GM21423 (cell line): ENCODE results near the gene OR51Q1.

Experiments
- ATAC-seq: cut with Tn5 transposase; IDR thresholded peaks from one replicate; pipeline ENCODE4 v1.9.1; 2021; ENCODE audit warnings: mild to moderate bottlenecking, moderate library complexity; ENCODE audit not compliant: unreplicated experiment

Gene OR51Q1

GRCh38 chr11:5421811-5422210, at the start of gene OR51Q1:
TSS of gene OR51Q1 (plus strand) at chr11:5422111. CDS start at chr11:5422201, 90 bp downstream.
- no peak for ATAC-seq

- peak; percentile 85 for ATAC-seq
Measured at GRCh38 chr11:5380740-5381342, 41.1 kb upstream of the OR51Q1 start.

- no peak for ATAC-seq
Measured at GRCh38 chr11:5383576-5383975, 38.3 kb upstream of the OR51Q1 start, which contains the start of gene OR51M1. TSS of gene OR51M1 (plus strand) at chr11:5383812. CDS start at chr11:5389399, 5,587 bp downstream.

- ATAC-seq, result no peak
Measured at GRCh38 chr11:5384335-5384734, 37.6 kb upstream of the OR51Q1 start.

- ATAC-seq, result no peak
Measured at GRCh38 chr11:5390210-5390609, 31.7 kb upstream of the OR51Q1 start.

- no peak for ATAC-seq
Measured at GRCh38 chr11:5394091-5394490, 27.8 kb upstream of the OR51Q1 start.

- ATAC-seq, result no peak
Measured at GRCh38 chr11:5398936-5399335, 23.0 kb upstream of the OR51Q1 start.

GRCh38 chr11:5405173-5405572, 16.7 kb upstream of the OR51Q1 start:
- ATAC-seq, result no peak

GRCh38 chr11:5420993-5421392, 918 bp upstream of the OR51Q1 start:
- ATAC-seq, result no peak

- ATAC-seq, result no peak
Measured at GRCh38 chr11:5423131-5423530, 1.2 kb downstream of the OR51Q1 start.

- ATAC-seq, result no peak
Measured at GRCh38 chr11:5441414-5441813, 19.5 kb downstream of the OR51Q1 start, which contains the start of gene OR51I1. TSS of gene OR51I1 (minus strand) at chr11:5441514. CDS start at chr11:5441514, 0 bp downstream.

GRCh38 chr11:5443835-5444393, 22.0 kb downstream of the OR51Q1 start:
- ATAC-seq, result no peak

GRCh38 chr11:5449023-5449422, 27.1 kb downstream of the OR51Q1 start, which contains the start of gene OR51I2:
TSS of gene OR51I2 (plus strand) at chr11:5449323. CDS start at chr11:5453489, 4,166 bp downstream.
- ATAC-seq, result no peak

GRCh38 chr11:5449432-5449831, 27.5 kb downstream of the OR51Q1 start:
- ATAC-seq, result no peak

GRCh38 chr11:5460983-5461621, 39.2 kb downstream of the OR51Q1 start:
- no peak for ATAC-seq

- ATAC-seq, result no peak
Measured at GRCh38 chr11:5467527-5467926, 45.6 kb downstream of the OR51Q1 start.
